ENCODE results near the gene SLC2A9. TPM values are rescaled to one million over a fixed set of nuclear protein-coding genes. Genes with fewer than 3 reads are reported as not detected.

Gene SLC2A9
- total and polyA plus RNA-seq, 2 donors (not counting 3 experiments of a cell fraction or from before 2014, with no cell fraction given) = 1.6 to 1.8 TPM

- Histone ChIP-seq H3K4me2 (ENCODE audit: insufficient read depth, low read length) (no peak overlapping the region), H4K20me1 (replicated peaks; ENCODE audit: control insufficient read depth, extremely low read depth, insufficient read depth, low read length) (no peaks in the 10 kb centered on the region), H3K79me2 (ENCODE audit: control insufficient read depth, insufficient read depth, low read length) (no peaks in the 10 kb centered on the region), H3K4me3 (replicated peaks in 1 of 3; ENCODE audit: insufficient read depth in 1 of 3, low read depth in 1 of 3, low read length in 3 of 3) (no peak overlapping the region), H2AFZ (ENCODE audit: low read depth, low read length) (no peak overlapping the region), H3K27ac (ENCODE audit: insufficient read depth, low read depth, low read length) (no peak overlapping the region), H3K27me3 (ENCODE audit: control insufficient read depth in 2 of 2, insufficient read depth in 2 of 2, low read length in 2 of 2) (no peaks in the 10 kb centered on the region), H3K9ac (replicated peaks; ENCODE audit: extremely low read depth, insufficient read depth, low read length) (no peak overlapping the region), H3K9me1 (replicated peaks; ENCODE audit: control insufficient read depth, extremely low read depth, insufficient read depth, low read length) (no peaks in the 10 kb centered on the region), H3K36me3 (ENCODE audit: control insufficient read depth in 2 of 2, extremely low read depth in 1 of 2, insufficient read depth in 2 of 2, low read length in 2 of 2) (no peaks in the 10 kb centered on the region), H3K9me3 (replicated peaks; ENCODE audit: control insufficient read depth, insufficient read depth, low read length) (no peaks in the 10 kb centered on the region), H3K4me1 (ENCODE audit: control insufficient read depth, extremely low read depth, insufficient read depth, low read length) (no peaks in the 10 kb centered on the region)
- ChIA-PET CTCF (interaction anchor here (1.0 to 1.8 kb wide), 4 partner anchors 9 to 30 kb away, joined by 3 to 5 read pairs (median 4); no protein-coding TSS in a partner anchor), POLR2A (no interaction called here)
- FAIRE-seq (no peak), DNase-seq (ENCODE audit: low read depth, low spot score) (no peak)
- BruUV-seq (replicated peaks) = no TSS peak
- intact Hi-C loops (cut with micrococcal nuclease) = no loop called here
- TF ChIP-seq GATA2 (IDR thresholded peaks at IDR 0.05; ENCODE audit: insufficient read depth, insufficient read length, low read depth, low read length) = no peak
- no peak for TF ChIP-seq MAX (IDR thresholded peaks at IDR 0.05; ENCODE audit: insufficient read depth, insufficient read length)
- no peak for TF ChIP-seq MYC (IDR thresholded peaks at IDR 0.05; ENCODE audit: low read depth, low read length)
- TF ChIP-seq FOS (IDR thresholded peaks at IDR 0.05; ENCODE audit: borderline replicate concordance, insufficient read depth, low read length) = no peak
- no peak for TF ChIP-seq CTCF (IDR thresholded peaks at IDR 0.05; ENCODE audit: extremely low read depth in 1 of 2, insufficient read depth in 1 of 2, low read depth in 1 of 2, low read length in 2 of 2)
- TF ChIP-seq EZH2 (IDR thresholded peaks at IDR 0.05; ENCODE audit: borderline replicate concordance, low read depth, low read length, severe bottlenecking) = no peak
- no peak for TF ChIP-seq JUN (IDR thresholded peaks at IDR 0.05; ENCODE audit: borderline replicate concordance, insufficient read depth, insufficient read length, low read depth)
- no peak for TF ChIP-seq POLR2A (IDR thresholded peaks at IDR 0.05; ENCODE audit: low read depth, low read length)
- TF ChIP-seq POLR2AphosphoS5 (IDR thresholded peaks at IDR 0.05; ENCODE audit: insufficient read depth, low read depth, low read length) = no peak
- dilution Hi-C loops (cut with MboI; ENCODE audit: extremely low pct_ligation_motif_present, low sequenced_read_pairs) = no loop called here
Observed at GRCh38 chr4:9997886-9998285, 23.4 kb downstream of the SLC2A9 start.
